22Rv1 (cell line): ENCODE data around the gene NOP10.
A peak's percentile ranks its signal among the peaks of the same experiment; 100 is the strongest.

ENCODE experiments used
- H3K27ac ChIP-seq: fragments of 450-650 bp; 2 replicates; pipeline ENCODE4 v1.5.1; 2017
- ZFX ChIP-seq: fragments of 450-650 bp; IDR thresholded peaks from 2 replicates; pipeline ENCODE4 v1.6.1; 2017; ENCODE audit warnings: antibody characterized with exemption, borderline replicate concordance
- TF ChIP-seq, protein P1 (sequence below): fragments of 450-650 bp; IDR thresholded peaks from 2 replicates; pipeline ENCODE4 v1.5.1; 2017; ENCODE audit warnings: mild to moderate bottlenecking

The NOP10 gene

DNA sequence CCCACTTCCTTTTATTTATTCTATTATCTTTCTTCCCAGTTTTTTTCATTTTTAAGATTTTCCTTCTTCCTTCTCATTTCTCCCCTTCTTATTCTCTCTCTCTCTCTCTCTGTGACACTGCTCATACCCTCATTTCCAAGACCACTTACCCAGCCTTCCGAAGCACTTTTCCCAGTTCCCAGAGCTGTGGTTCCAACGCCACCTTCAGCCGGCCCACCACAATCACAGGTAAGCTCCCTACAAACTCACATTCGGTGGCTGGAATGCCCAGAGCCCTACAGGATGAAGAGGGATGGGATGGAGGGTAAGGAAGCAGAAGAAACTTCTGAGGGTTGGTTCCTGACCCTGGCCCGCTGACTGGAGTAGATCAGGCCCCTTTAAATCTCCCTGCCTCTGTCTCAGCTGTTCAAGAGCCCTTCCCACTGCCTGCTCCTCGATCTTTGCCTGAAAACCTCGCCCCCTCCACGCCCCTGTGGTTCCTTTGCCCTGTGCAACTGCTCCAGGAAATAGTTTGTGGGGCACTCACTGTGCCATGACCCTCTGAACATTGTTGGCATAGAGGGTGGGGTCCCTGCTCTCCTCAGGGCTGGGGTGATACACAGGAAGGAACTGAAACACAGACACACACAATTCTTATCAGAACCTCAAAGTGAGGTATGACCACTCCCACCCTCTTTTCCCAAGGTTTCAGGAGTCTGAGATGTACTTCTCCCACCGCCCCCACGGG, 19.3 kb upstream of the NOP10 start:
- TF ChIP-seq ZFX: no peak
- TF ChIP-seq, protein P1, sequence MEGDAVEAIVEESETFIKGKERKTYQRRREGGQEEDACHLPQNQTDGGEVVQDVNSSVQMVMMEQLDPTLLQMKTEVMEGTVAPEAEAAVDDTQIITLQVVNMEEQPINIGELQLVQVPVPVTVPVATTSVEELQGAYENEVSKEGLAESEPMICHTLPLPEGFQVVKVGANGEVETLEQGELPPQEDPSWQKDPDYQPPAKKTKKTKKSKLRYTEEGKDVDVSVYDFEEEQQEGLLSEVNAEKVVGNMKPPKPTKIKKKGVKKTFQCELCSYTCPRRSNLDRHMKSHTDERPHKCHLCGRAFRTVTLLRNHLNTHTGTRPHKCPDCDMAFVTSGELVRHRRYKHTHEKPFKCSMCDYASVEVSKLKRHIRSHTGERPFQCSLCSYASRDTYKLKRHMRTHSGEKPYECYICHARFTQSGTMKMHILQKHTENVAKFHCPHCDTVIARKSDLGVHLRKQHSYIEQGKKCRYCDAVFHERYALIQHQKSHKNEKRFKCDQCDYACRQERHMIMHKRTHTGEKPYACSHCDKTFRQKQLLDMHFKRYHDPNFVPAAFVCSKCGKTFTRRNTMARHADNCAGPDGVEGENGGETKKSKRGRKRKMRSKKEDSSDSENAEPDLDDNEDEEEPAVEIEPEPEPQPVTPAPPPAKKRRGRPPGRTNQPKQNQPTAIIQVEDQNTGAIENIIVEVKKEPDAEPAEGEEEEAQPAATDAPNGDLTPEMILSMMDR: no peak
- H3K27ac ChIP-seq: no peak overlapping the region

DNA sequence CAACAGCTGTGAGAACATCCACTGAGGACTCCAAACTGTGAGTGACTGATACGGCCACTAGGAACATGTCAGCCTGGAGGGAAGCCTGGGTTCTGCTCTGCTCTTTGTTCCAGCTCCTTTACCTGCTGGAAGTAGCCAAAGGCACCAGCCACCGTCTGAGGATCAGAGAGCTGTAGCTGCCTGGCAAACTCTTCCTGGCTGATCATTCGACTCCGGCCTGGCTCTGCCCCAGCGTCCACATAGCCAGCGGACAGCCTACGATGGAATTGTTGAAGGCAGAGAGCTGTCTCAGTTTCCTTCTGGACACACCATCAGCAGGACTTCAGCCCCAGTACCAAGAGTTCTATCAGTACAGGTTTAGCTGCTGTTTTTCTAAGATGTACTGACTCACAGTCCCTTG, 18.3 kb upstream of the NOP10 start:
- H3K27ac ChIP-seq: no peak overlapping the region

DNA sequence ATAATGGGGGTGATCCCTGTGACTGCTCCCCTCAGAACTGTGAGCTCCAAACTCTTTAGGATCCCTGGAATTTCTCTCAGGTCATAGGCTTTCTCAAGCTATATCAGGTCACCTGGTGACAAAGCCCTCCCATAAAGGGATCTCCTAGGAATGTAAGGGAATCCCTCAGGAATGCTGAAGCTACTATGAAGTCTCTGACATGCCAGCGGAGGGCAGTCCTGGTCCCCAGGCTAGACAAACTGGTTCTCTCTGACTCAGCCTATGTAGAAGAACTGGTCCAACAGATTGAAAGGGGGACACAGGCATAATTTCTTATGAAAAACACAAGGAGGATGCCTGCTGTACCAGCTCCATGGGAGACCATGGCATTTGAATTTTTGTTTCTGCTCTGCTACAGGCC, 17.4 kb upstream of the NOP10 start:
- no peak overlapping the region for H3K27ac ChIP-seq
- TF ChIP-seq, protein P1: no peak
- no peak for TF ChIP-seq ZFX

More for the DNA sequence above, 18.3 kb upstream of the NOP10 start:
- no peak for TF ChIP-seq ZFX
- TF ChIP-seq, protein P1: no peak

DNA sequence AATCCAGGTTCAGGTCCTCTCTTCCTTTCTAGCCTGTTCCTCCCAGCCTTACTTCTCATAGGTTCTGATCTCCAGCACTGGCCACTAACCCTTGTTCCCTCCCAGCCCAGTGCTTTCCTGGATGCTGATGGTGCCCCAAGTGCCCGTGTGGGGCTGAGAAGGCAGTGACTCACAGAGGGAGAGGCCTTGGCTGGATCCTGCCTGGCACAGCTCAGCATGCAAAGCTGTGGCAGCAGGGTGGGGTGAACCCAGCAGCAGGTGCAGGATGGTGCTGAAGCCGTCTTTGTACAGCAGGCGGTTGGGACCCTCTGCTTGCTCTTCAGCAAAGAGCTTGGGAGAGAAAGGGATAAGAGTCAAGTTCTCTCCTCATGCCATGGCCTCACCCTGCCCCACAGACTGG, 16.5 kb upstream of the NOP10 start:
- TF ChIP-seq ZFX: no peak
- TF ChIP-seq, protein P1: no peak
- no peak overlapping the region for H3K27ac ChIP-seq

DNA sequence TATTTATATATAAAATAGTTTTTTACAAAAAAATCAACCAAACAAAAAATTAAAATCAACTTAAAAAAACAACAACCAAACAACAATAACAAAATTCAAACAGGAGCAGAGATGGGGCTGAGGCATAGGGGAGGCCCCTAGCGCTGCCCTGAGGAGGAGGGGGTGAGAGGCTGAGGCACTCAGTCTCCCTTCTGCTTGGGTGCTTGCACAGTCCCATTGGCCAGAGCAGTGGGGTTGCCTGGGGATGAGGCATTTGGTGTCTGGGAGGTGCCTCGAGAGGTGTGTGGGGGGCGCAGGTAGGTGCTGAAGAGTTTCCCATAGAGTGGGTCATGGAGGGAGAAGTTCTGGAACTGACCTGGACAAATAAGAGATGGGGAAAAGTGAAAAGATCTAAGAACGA, 16.0 kb upstream of the NOP10 start:
- no peak for TF ChIP-seq ZFX
- TF ChIP-seq, protein P1: no peak

DNA sequence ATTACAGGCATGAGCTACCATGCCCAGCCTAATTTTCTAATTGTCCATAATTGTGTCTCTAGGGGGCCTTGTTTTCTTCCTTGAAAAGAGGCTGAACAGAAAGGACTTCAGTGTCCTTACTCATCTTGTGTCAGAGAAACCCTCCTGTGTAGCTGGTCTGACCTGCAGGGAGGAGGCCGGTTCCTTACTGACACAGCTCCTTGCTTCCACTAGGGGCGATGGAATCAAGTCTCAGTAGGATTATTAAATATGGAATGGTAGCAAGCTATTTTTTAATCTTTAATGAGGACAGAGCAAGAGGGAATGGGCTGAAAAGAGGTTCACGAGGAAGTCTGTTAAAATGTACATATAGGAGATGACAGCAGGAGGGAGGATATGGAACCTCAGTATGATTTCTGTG, 15.4 kb upstream of the NOP10 start:
- TF ChIP-seq ZFX: no peak
- TF ChIP-seq, protein P1: peak; percentile 36
- H3K27ac ChIP-seq: no peak overlapping the region

More for the DNA sequence above, 16.0 kb upstream of the NOP10 start:
- no peak overlapping the region for H3K27ac ChIP-seq

DNA sequence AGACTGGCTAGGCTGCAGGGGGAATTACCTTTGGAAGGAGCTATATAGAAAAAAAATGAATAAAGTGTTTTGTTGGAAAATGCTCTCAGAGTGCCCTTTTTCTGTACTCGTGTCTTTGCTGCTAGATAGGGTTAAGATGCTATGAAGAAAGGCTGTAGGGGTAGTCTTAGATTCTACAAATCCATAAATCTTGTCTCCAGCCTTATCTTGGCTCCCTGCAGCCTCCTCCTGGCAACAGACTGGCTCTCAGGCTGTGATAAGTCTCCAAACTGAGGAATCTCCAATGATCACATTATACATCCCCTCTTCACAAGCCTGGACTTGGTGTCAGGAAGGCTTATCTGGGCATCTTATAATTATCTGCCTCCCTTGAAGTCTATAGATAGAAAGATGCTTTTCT, 14.7 kb upstream of the NOP10 start:
- H3K27ac ChIP-seq: no peak overlapping the region
- TF ChIP-seq, protein P1: no peak
- TF ChIP-seq ZFX: no peak
